Transverse colon (tissue), 4 donors: ENCODE data around the gene PAOX.

Experiments used
- CTCF ChIP-seq, 5 experiments: fragments of 200-600 bp in 3 of 5; fragments of 450-650 bp in 2 of 5; sonication (generic) in 3 of 5; IDR thresholded peaks; 1 replicate in 2 of 5; 2 replicates in 3 of 5; pipeline ENCODE4 v1.5.1; 2016 to 2017; ENCODE audit warnings: antibody characterized with exemption in 5 of 5, inconsistent platforms in 3 of 5, mild to moderate bottlenecking in 2 of 5, moderate library complexity in 1 of 5
- EP300 ChIP-seq: sonication (generic); formaldehyde crosslinking; IDR thresholded peaks from one replicate; pipeline ENCODE4 v1.6.1; 2017; ENCODE audit warnings: antibody characterized with exemption, low read depth
- POLR2A ChIP-seq: fragments of 450-650 bp; IDR thresholded peaks from one replicate; pipeline ENCODE4 v1.6.1; 2016; ENCODE audit warnings: antibody characterized with exemption, mild to moderate bottlenecking, moderate library complexity
- POLR2AphosphoS5 ChIP-seq, 3 donors: sonication (generic); formaldehyde crosslinking; IDR thresholded peaks; one replicate each; pipeline ENCODE4 v1.6.1; 2016; ENCODE audit warnings: antibody characterized with exemption in 3 of 3

- no peak for TF ChIP-seq CTCF (IDR thresholded peaks at IDR 0.05)
- no peak for TF ChIP-seq POLR2A
- no peak for TF ChIP-seq POLR2AphosphoS5 (IDR thresholded peaks at IDR 0.05)
- TF ChIP-seq EP300, result no peak
These were observed 39.4 kb downstream of the PAOX start for GRCh38 chr10:133418289-133418993.
